B cell (primary cell): ENCODE results near the gene KCNG4. TPM values are rescaled to one million over a fixed set of nuclear protein-coding genes. Genes with fewer than 3 reads are reported as not detected.

Experiments
- ATAC-seq: fragments of 200-7000 bp; cut with Tn5 transposase; one replicate; pipeline ENCODE4 v1.10.0; 2021; ENCODE audit warnings: low read depth, mild to moderate bottlenecking, moderate number of reproducible peaks, moderate library complexity
- CTCF ChIA-PET: fragments of 350-600 bp; sonication (Branson Sonifier 250); formaldehyde crosslinking; loops from one replicate; lab custom pipeline; 2021; ENCODE audit warnings: antibody characterized with exemption, inconsistent platforms; lab: Charles Lee
- POLR2A ChIA-PET: fragments of 350-600 bp; sonication (Branson Sonifier 250); formaldehyde crosslinking; loops from one replicate; lab custom pipeline; 2021; ENCODE audit warnings: antibody characterized with exemption; lab: Charles Lee
- DNase-seq: peaks from one replicate; pipeline ENCODE4 v3.0.0; 2013
- H2AFZ ChIP-seq: 2 replicates; pipeline ENCODE4 v1.6.1; 2012; ENCODE audit warnings: mild to moderate bottlenecking, low read depth, low read length; ENCODE audit not compliant: insufficient read depth, poor library complexity, severe bottlenecking
- H3K27ac ChIP-seq, 2 donors: 1 replicate in 1 of 2; 2 replicates in 1 of 2; pipeline ENCODE4 v1.5.1; 2012 to 2013; ENCODE audit warnings: low read length in 2 of 2, mild to moderate bottlenecking in 2 of 2, moderate library complexity in 1 of 2
- H3K27me3 ChIP-seq, 4 experiments: fragments of 200-600 bp in 1 of 4; sonication (generic) in 1 of 4; replicated peaks in 1 of 4; 1 replicate in 2 of 4; 2 replicates in 2 of 4; pipeline versions ENCODE4 v1.6.1 to v1.7.0; 2013 to 2016; ENCODE audit warnings: low read length in 3 of 4, mild to moderate bottlenecking in 2 of 4, mixed read lengths in 1 of 4, moderate library complexity in 1 of 4; ENCODE audit not compliant: insufficient read depth in 4 of 4, control insufficient read depth in 3 of 4; ENCODE audit errors: control extremely low read depth in 1 of 4
- H3K36me3 ChIP-seq, 2 experiments: replicated peaks in 1 of 2; 1 replicate in 1 of 2; 2 replicates in 1 of 2; pipeline versions ENCODE4 v1.6.1 to v1.7.1; 2013; ENCODE audit warnings: low read length in 1 of 2; ENCODE audit not compliant: insufficient read depth in 2 of 2, control insufficient read depth in 1 of 2; ENCODE audit errors: control extremely low read depth in 1 of 2, extremely low read depth in 1 of 2
- H3K4me1 ChIP-seq, 2 donors: fragments of 200-600 bp in 1 of 2; sonication (generic) in 1 of 2; 1 replicate in 1 of 2; 2 replicates in 1 of 2; pipeline versions ENCODE4 v1.5.1 to v1.6.1; 2013 to 2017; ENCODE audit warnings: low read length in 2 of 2; ENCODE audit not compliant: control insufficient read depth in 2 of 2, insufficient read depth in 2 of 2
- H3K4me2 ChIP-seq: replicated peaks from 2 replicates; pipeline ENCODE3; 2012; ENCODE audit warnings: mild to moderate bottlenecking, low read depth, low read length; ENCODE audit not compliant: poor library complexity, severe bottlenecking
- H3K4me3 ChIP-seq, 5 experiments: fragments of 200-600 bp in 1 of 5; sonication (generic) in 1 of 5; 1 replicate in 3 of 5; 2 replicates in 2 of 5; pipeline versions ENCODE4 v1.5.1 to v1.7.0; 2011 to 2016; ENCODE audit warnings: low read length in 4 of 5, mild to moderate bottlenecking in 4 of 5, low read depth in 2 of 5, control low read depth in 1 of 5, moderate library complexity in 1 of 5; ENCODE audit not compliant: insufficient read depth in 1 of 5; ENCODE audit errors: control extremely low read depth in 1 of 5, extremely low read depth in 1 of 5
- H3K79me2 ChIP-seq: fragments of 200-600 bp; sonication (generic); one replicate; pipeline ENCODE4 v1.6.0; 2016; ENCODE audit warnings: low read length; ENCODE audit not compliant: control insufficient read depth, insufficient read depth
- H3K9ac ChIP-seq: fragments of 200-600 bp; sonication (generic); 2 replicates; pipeline ENCODE4 v1.6.1; 2017; ENCODE audit warnings: mild to moderate bottlenecking, low read length, moderate library complexity
- H3K9me3 ChIP-seq, 3 donors: one replicate each; pipeline versions ENCODE4 v1.6.1 to v1.7.1; 2013; ENCODE audit warnings: low read length in 2 of 3; ENCODE audit not compliant: control insufficient read depth in 2 of 3, insufficient read depth in 1 of 3; ENCODE audit errors: control extremely low read depth in 1 of 3
- H4K20me1 ChIP-seq: 2 replicates; pipeline ENCODE4 v1.6.0; 2012; ENCODE audit warnings: mild to moderate bottlenecking, low read length; ENCODE audit not compliant: insufficient read depth, control insufficient read depth, poor library complexity, severe bottlenecking
- H3K27ac Mint-ChIP-seq: one replicate; pipeline ENCODE4 v1.8.0; 2021; ENCODE audit warnings: mixed read lengths
- H3K27me3 Mint-ChIP-seq: one replicate; pipeline ENCODE4 v1.8.0; 2021; ENCODE audit warnings: mixed read lengths
- H3K4me1 Mint-ChIP-seq: one replicate; pipeline ENCODE4 v1.8.0; 2021; ENCODE audit warnings: mixed read lengths
- H3K4me3 Mint-ChIP-seq: one replicate; pipeline ENCODE4 v1.8.0; 2021; ENCODE audit warnings: mixed read lengths
- H3K9me3 Mint-ChIP-seq: one replicate; pipeline ENCODE4 v1.8.0; 2022; ENCODE audit warnings: mixed read lengths; ENCODE audit not compliant: insufficient read depth
- EZH2 ChIP-seq: IDR thresholded peaks from 2 replicates; pipeline ENCODE4 v1.6.1; 2012; ENCODE audit warnings: borderline replicate concordance, low read depth, mild to moderate bottlenecking, moderate library complexity, low read length; ENCODE audit not compliant: insufficient read depth, poor library complexity, severe bottlenecking
- WGBS: methylation state at CpG from one replicate; pipeline ENCODE4 v1.1.5; 2013; ENCODE audit warnings: missing lambda C conversion rate; ENCODE audit not compliant: insufficient coverage; 5-methylcytosine and 5-hydroxymethylcytosine counted together
- intact Hi-C: fragments of 100-400 bp; cut with micrococcal nuclease; formaldehyde crosslinking; loops from one replicate; pipeline ENCODE4 v1.10.0; 2022
- polyA plus RNA-seq: library from polyadenylated mRNA; depleted of rRNA; stranded (reverse); fragments of >200 nt; gene quantifications from 2 replicates; pipeline ENCODE4 v1.2.3, GENCODE V29; 2012
- total RNA-seq, 2 donors: library from RNA; stranded (reverse); fragments of 120-200 nt in 1 of 2; gene quantifications; 1 replicate in 1 of 2; 2 replicates in 1 of 2; pipeline versions ENCODE4 v1.2.3 to v1.2.4, GENCODE V29; 2013 to 2022
- TF ChIP-seq, protein P1 (sequence below): fragments of 200-600 bp; IDR thresholded peaks from one replicate; pipeline ENCODE4 v1.8.0; 2022; ENCODE audit warnings: antibody characterized with exemption, mild to moderate bottlenecking

The KCNG4 gene
- total and polyA plus RNA-seq, 2 donors (not counting 1 experiment from before 2014, with no cell fraction given) = not detected

DNA sequence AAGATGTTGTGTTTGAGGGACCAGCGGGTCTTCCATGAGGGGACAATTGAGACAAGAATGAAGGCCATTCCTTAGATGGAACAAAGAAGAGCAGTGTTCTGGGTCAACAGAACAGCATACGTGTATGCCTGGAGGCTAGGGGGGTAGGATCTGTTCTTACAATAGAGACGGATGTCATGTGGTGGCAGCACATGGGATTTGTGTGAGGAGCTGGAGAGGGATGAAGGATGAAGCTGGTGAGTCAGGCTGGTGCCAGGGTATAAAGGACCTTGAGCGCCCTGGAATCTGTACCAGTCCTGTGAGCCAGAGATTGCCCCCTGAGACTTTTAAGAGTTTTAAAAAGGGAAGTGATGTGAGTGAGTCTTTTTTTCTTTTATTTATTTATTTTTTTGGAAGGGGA is 32.1 kb upstream of the KCNG4 start:
- H3K4me1 Mint-ChIP-seq = no peaks in the 10 kb centered on the region
- Histone ChIP-seq H3K9me3 (no peaks in the 10 kb centered on the region), H3K9ac (no peak overlapping the region), H3K4me3 (no peak overlapping the region), H4K20me1 (no peaks in the 10 kb centered on the region), H3K4me1 (no peaks in the 10 kb centered on the region), H3K27ac (no peak overlapping the region), H2AFZ (no peak overlapping the region), H3K4me2 (no peak overlapping the region), H3K27me3 (peaks cover 0 to 6% (median 0%) of the 10 kb centered on the region in 4 experiments), H3K36me3 (no peaks in the 10 kb centered on the region), H3K79me2 (no peaks in the 10 kb centered on the region)
- peaks cover 14% of the 10 kb centered on the region for H3K27me3 Mint-ChIP-seq
- ChIA-PET CTCF (no interaction called here), POLR2A (no interaction called here)
- H3K27ac Mint-ChIP-seq = no peak overlapping the region
- DNase-seq = no peak
- TF ChIP-seq, protein P1, sequence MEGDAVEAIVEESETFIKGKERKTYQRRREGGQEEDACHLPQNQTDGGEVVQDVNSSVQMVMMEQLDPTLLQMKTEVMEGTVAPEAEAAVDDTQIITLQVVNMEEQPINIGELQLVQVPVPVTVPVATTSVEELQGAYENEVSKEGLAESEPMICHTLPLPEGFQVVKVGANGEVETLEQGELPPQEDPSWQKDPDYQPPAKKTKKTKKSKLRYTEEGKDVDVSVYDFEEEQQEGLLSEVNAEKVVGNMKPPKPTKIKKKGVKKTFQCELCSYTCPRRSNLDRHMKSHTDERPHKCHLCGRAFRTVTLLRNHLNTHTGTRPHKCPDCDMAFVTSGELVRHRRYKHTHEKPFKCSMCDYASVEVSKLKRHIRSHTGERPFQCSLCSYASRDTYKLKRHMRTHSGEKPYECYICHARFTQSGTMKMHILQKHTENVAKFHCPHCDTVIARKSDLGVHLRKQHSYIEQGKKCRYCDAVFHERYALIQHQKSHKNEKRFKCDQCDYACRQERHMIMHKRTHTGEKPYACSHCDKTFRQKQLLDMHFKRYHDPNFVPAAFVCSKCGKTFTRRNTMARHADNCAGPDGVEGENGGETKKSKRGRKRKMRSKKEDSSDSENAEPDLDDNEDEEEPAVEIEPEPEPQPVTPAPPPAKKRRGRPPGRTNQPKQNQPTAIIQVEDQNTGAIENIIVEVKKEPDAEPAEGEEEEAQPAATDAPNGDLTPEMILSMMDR = no peak
- no peak for TF ChIP-seq EZH2
- ATAC-seq = no peak
- WGBS = 68% methylated on average over 4 of the region's 4 CpGs
- H3K9me3 Mint-ChIP-seq = no peaks in the 10 kb centered on the region
- H3K4me3 Mint-ChIP-seq = no peak overlapping the region
- intact Hi-C loops = no loop called here

DNA sequence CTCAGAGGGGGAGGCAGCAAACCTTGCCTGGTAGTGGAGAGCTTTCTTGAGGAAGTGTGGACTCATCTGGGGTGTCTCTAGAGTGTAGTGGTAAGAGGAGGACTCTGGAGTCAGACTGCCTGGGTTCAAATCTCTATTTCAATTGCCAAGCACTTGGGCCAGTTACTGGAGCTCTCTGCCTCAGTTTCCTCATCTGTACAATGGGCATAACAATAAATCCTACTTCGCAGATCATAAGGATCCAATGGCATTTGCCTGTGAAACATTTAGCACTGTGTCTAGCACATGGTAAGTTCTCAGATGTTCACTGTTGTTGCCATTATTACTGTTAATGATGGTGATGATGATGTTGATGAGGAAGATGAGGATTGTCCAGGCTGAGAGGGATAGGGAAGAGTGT is 31.2 kb upstream of the KCNG4 start:
- no peaks in the 10 kb centered on the region for H3K36me3 ChIP-seq
- peaks cover 0 to 4% (median 0%) of the 10 kb centered on the region in 3 donors for H3K9me3 ChIP-seq
- H3K4me1 ChIP-seq = no peaks in the 10 kb centered on the region
- peaks cover 0 to 6% (median 0%) of the 10 kb centered on the region in 4 experiments for H3K27me3 ChIP-seq
- intact Hi-C loops = no loop called here
- ATAC-seq = no peak
- no peak overlapping the region for H2AFZ ChIP-seq
- H3K27ac ChIP-seq = no peak overlapping the region
- no peak overlapping the region for H3K4me3 ChIP-seq
- Mint-ChIP-seq H3K27me3 (peaks cover 14% of the 10 kb centered on the region), H3K4me1 (no peaks in the 10 kb centered on the region), H3K9me3 (no peaks in the 10 kb centered on the region), H3K4me3 (no peak overlapping the region), H3K27ac (no peak overlapping the region)
- no peak for DNase-seq
- no peaks in the 10 kb centered on the region for H3K79me2 ChIP-seq
- ChIA-PET CTCF (no interaction called here), POLR2A (no interaction called here)
- H4K20me1 ChIP-seq = no peaks in the 10 kb centered on the region
- no CpG with 5 or more reads among the region's 1 CpG for WGBS
- no peak overlapping the region for H3K9ac ChIP-seq
- H3K4me2 ChIP-seq = no peak overlapping the region
- TF ChIP-seq, protein P1 = no peak
- TF ChIP-seq EZH2 = no peak
